ENCODE results near the gene KRTAP1-3. TPM values are rescaled to one million over a fixed set of nuclear protein-coding genes. Genes with fewer than 3 reads are reported as not detected.
"Not testable (repeated sequence)": the region's sequence is repeated elsewhere in the genome, so short reads cannot be mapped to it uniquely, and the experiment has no call there.

KRTAP1-3 gene
- not detected for total RNA-seq

DNA sequence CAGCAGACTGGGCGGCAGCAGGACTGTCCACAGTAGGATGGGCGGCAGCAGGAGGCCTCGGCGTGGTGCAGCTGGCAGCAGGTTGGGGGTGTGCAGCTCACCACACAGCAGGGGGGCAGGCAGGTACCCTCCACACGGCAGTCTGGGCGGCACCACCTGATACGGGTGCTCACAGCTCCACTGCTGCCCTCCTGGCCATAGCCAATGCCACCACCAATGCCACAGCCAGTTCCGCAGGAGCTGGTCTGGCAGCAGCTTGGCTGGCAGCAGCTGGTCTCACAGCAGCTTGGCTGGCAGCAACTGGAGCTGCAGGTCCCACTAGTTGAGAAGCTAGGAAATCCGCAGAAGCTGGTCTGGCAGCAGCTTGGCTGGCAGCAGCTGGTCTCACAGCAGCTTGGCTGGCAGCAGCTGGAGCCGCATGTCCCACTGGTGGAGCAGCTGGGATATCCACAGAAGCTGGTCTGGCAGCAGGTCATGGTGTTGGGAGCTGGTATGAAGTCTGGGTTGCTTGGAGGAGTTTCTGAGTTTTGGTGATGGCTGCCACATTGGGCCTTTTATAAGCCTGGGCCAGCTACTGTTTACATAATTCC lies at the start of gene KRTAP1-3:
Gene KRTAP1-3 (minus strand): TSS at position 529 of the 590 bp plus-strand sequence. CDS start 53 bp downstream, at position 476.
- DNase-seq, H3K36me3 ChIP-seq, H3K27ac ChIP-seq, H3K27me3 ChIP-seq, H3K9me3 ChIP-seq, H3K4me3 ChIP-seq, H3K4me1 ChIP-seq: not testable (repeated sequence)

GRCh38 chr17:41084100-41084856 lies 49.6 kb upstream of the KRTAP1-3 start, which contains the start of gene KRTAP4-7:
TSS of gene KRTAP4-7 (plus strand) at chr17:41084150. CDS start at chr17:41084207, 57 bp downstream.
- H3K9me3 ChIP-seq, H3K4me1 ChIP-seq, DNase-seq, H3K4me3 ChIP-seq, H3K27ac ChIP-seq, H3K36me3 ChIP-seq, H3K27me3 ChIP-seq: not testable (repeated sequence)

DNA sequence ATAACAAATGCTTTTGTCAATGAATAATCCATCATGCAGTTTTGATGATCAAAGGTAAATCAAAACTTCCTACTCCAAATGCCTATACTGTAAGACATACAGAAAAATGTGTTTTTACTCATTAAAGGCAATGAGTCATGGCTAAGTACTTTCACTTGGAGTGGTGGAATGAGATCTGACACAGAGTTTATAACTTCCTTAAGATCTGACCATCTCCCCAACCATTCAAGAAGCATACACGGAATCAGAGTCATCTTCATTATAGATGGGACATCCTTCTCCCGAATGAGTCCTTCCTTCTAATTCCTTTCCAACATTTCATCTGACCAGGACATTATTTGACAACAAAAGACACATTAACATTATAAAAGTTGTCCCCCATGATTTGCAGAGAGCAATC lies 48.8 kb upstream of the KRTAP1-3 start:
- H3K27ac ChIP-seq, H3K27me3 ChIP-seq, H3K9me3 ChIP-seq, H3K4me3 ChIP-seq, DNase-seq, H3K4me1 ChIP-seq, H3K36me3 ChIP-seq: not testable (repeated sequence)

GRCh38 chr17:41082626-41083025 lies 48.0 kb upstream of the KRTAP1-3 start:
- TF ChIP-seq CTCF (IDR thresholded peaks at IDR 0.05) (no peak), POLR2A (IDR thresholded peaks at IDR 0.05) (no peak)
- no peak overlapping the region for H3K4me3 ChIP-seq
- no peaks in the 10 kb centered on the region for H3K4me1 ChIP-seq
- no peaks in the 10 kb centered on the region for H3K27me3 ChIP-seq
- no peak overlapping the region for H3K27ac ChIP-seq
- no peaks in the 10 kb centered on the region for H3K9me3 ChIP-seq
- no peak for DNase-seq
- no peaks in the 10 kb centered on the region for H3K36me3 ChIP-seq

DNA sequence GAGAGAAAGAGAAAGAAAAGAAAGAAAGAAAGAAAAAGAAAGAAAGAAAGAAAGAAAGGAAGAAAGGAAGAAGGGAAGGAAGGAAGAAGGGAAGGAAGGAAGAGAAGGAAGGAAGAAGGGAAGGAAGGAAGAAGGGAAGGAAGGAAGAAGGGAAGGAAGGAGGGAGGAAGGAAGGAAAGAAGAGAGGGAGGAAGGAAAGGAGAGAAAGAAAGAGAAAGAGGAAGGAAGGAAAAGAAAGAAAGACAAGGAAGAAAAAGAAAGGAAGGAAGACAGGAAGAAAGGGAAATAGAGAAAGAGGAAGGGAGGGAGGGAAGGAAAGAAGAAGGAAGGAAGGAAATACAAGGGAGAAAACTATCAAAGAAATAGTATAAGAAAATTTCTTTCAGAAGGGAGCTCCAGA lies 42.1 kb upstream of the KRTAP1-3 start:
- no peak overlapping the region for H3K27ac ChIP-seq
- H3K36me3 ChIP-seq, result no peaks in the 10 kb centered on the region
- H3K27me3 ChIP-seq, result no peaks in the 10 kb centered on the region
- no peak for DNase-seq
- no peaks in the 10 kb centered on the region for H3K9me3 ChIP-seq
- no peak overlapping the region for H3K4me3 ChIP-seq
- no peaks in the 10 kb centered on the region for H3K4me1 ChIP-seq
- no peak for TF ChIP-seq CTCF (IDR thresholded peaks at IDR 0.05)
- no peak for TF ChIP-seq POLR2A (IDR thresholded peaks at IDR 0.05)

DNA sequence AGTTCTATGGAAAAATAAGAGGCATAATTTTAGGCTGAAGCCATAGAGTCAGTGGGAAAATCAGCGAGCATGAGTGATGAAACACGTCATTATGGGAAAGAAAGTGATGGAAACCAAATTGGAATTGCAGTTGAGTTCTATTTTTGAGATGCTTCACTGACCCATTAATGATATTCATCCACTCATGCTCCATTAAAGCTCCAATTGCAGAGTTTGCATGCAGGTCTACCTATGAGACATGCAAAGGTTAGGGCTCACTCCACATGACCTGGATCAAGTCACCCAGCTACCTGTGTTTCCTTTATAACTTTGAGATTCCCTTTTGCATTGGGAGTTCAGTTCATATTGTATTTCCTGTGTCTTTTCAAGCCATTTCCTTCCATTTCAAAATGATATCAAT lies 39.0 kb upstream of the KRTAP1-3 start:
- H3K27ac ChIP-seq, result no peak overlapping the region
- no peaks in the 10 kb centered on the region for H3K27me3 ChIP-seq
- no peaks in the 10 kb centered on the region for H3K9me3 ChIP-seq
- no peak for DNase-seq
- H3K4me3 ChIP-seq, result no peak overlapping the region
- TF ChIP-seq CTCF (IDR thresholded peaks at IDR 0.05) (no peak), POLR2A (IDR thresholded peaks at IDR 0.05) (no peak)
- H3K36me3 ChIP-seq, result no peaks in the 10 kb centered on the region
- H3K4me1 ChIP-seq, result no peaks in the 10 kb centered on the region

GRCh38 chr17:41071606-41072360 lies 37.1 kb upstream of the KRTAP1-3 start:
- Histone ChIP-seq H3K27me3 (no peaks in the 10 kb centered on the region), H3K36me3 (no peaks in the 10 kb centered on the region), H3K27ac (no peak overlapping the region), H3K4me3 (no peak overlapping the region), H3K4me1 (no peaks in the 10 kb centered on the region), H3K9me3 (no peaks in the 10 kb centered on the region)
- TF ChIP-seq POLR2A (IDR thresholded peaks at IDR 0.05) (no peak), CTCF (IDR thresholded peaks at IDR 0.05) (no peak)
- DNase-seq, result no peak

Measured in Peyer's patch (tissue), 4 donors.